BLaER1 treated with 17β-estradiol and CSF1 and Interleukin-3, amounts not matched to agents 10 nM and 100 nM (cell line): ENCODE results near the gene FAM180B.
A peak's percentile ranks its signal among the peaks of the same experiment; 100 is the strongest.
"Not testable (repeated sequence)": the region's sequence is repeated elsewhere in the genome, so short reads cannot be mapped to it uniquely, and the experiment has no call there.

Experiments
- H3K27ac ChIP-seq, 11 experiments: shearing (Covaris generic); formaldehyde crosslinking; 2 replicates each; pipeline ENCODE4 v1.8.1; 2022
- H3K27me3 ChIP-seq, 11 experiments: shearing (Covaris generic); formaldehyde crosslinking; 2 replicates each; pipeline ENCODE4 v1.8.1; 2022
- H3K36me3 ChIP-seq, 11 experiments: shearing (Covaris generic); formaldehyde crosslinking; 2 replicates each; pipeline ENCODE4 v1.8.1; 2022
- H3K4me1 ChIP-seq, 10 experiments: shearing (Covaris generic); formaldehyde crosslinking; 2 replicates each; pipeline ENCODE4 v1.8.1; 2022
- H3K4me2 ChIP-seq, 11 experiments: shearing (Covaris generic); formaldehyde crosslinking; 2 replicates each; pipeline ENCODE4 v1.8.1; 2022
- H3K4me3 ChIP-seq, 10 experiments: shearing (Covaris generic); formaldehyde crosslinking; 2 replicates each; pipeline ENCODE4 v1.8.1; 2022
- H3K9ac ChIP-seq, 11 experiments: shearing (Covaris generic); formaldehyde crosslinking; 2 replicates each; pipeline ENCODE4 v1.8.1; 2022
- H3K9me3 ChIP-seq, 11 experiments: shearing (Covaris generic); formaldehyde crosslinking; replicated peaks in 1 of 11; 2 replicates each; pipeline ENCODE4 v1.8.1; 2022
- H4K20me1 ChIP-seq, 11 experiments: shearing (Covaris generic); formaldehyde crosslinking; 2 replicates each; pipeline ENCODE4 v1.8.1; 2022
- Cebpa-rat ChIP-seq, 11 experiments: shearing (Covaris generic); IDR thresholded peaks; 2 replicates each; pipeline ENCODE4 v1.8.1; 2022

FAM180B gene

GRCh38 chr11:47586098-47586855 lies at the start of gene FAM180B:
Gene FAM180B, plus strand, starts transcription at chr11:47586678. Its CDS starts 91 bp downstream, at chr11:47586769.
- Histone ChIP-seq H3K9ac (peak within 1 kb of the TSS in 1 of 11 experiments; percentile 8; a peak in 1 of 22 replicates), H3K36me3 (peaks cover 41 to 66% (median 52%) of the 10 kb centered on the region in 11 experiments), H3K4me2 (peak within 1 kb of the TSS; percentile 4 to 83 (median 41); a peak in 16 of 22 replicates)

GRCh38 chr11:47536915-47537314 lies 49.6 kb upstream of the FAM180B start:
- peaks cover 10 to 57% (median 39%) of the 10 kb centered on the region in 11 experiments; a peak in 20 of 22 replicates for H3K36me3 ChIP-seq
- TF ChIP-seq Cebpa-rat (IDR thresholded peaks at IDR 0.05) = no peak
- peak overlapping the region in 3 of 11 experiments; percentile 0 to 35 (median 15); a peak in 2 of 22 replicates for H3K27ac ChIP-seq
- H3K4me3 ChIP-seq = no peak overlapping the region
- H3K27me3 ChIP-seq = no peaks in the 10 kb centered on the region
- no peak overlapping the region for H3K9ac ChIP-seq
- H3K4me2 ChIP-seq = peak overlapping the region in 7 of 11 experiments; percentile 3 to 76 (median 50); a peak in 11 of 22 replicates
- H3K9me3 ChIP-seq = 0 out of 22 replicates have a peak, but pooled peaks cover 0 to 3% (median 0%) of the 10 kb centered on the region in 11 experiments
- peaks cover 77 to 99% (median 87%) of the 10 kb centered on the region in 10 experiments for H3K4me1 ChIP-seq
- H4K20me1 ChIP-seq = peaks cover 92 to 100% (median 100%) of the 10 kb centered on the region in 11 experiments

More at GRCh38 chr11:47586098-47586855, at the start of gene FAM180B:
- Histone ChIP-seq H3K4me1 (peaks cover 17 to 26% (median 23%) of the 10 kb centered on the region in 10 experiments), H3K9me3 (peaks cover 0 to 7% (median 0%) of the 10 kb centered on the region in 11 experiments; a peak in 2 of 22 replicates), H3K27me3 (0 out of 22 replicates have a peak, but pooled peaks cover 0 to 2% (median 0%) of the 10 kb centered on the region in 11 experiments), H3K4me3 (no peak within 1 kb of the TSS), H4K20me1 (peaks cover 0 to 34% (median 13%) of the 10 kb centered on the region in 11 experiments; a peak in 11 of 22 replicates), H3K27ac (peak within 1 kb of the TSS in 8 of 11 experiments; percentile 13 to 49 (median 30); a peak in 6 of 22 replicates)
- TF ChIP-seq Cebpa-rat (IDR thresholded peaks at IDR 0.05) = no peak

- H3K27me3 ChIP-seq = no peaks in the 10 kb centered on the region
- H3K9ac ChIP-seq = peak overlapping the region in 1 of 11 experiments; percentile 42; a peak in 1 of 22 replicates
- peaks cover 18 to 63% (median 50%) of the 10 kb centered on the region in 11 experiments; a peak in 20 of 22 replicates for H3K36me3 ChIP-seq
- peak overlapping the region; percentile 14 to 61 (median 35); a peak in 18 of 22 replicates for H3K4me2 ChIP-seq
- H3K27ac ChIP-seq = peak overlapping the region in 4 of 11 experiments; percentile 6 to 38 (median 24); a peak in 4 of 22 replicates
- H3K4me3 ChIP-seq = no peak overlapping the region
- peaks cover 94 to 100% (median 100%) of the 10 kb centered on the region in 11 experiments for H4K20me1 ChIP-seq
- 0 out of 22 replicates have a peak, but pooled peaks cover 0 to 3% (median 0%) of the 10 kb centered on the region in 11 experiments for H3K9me3 ChIP-seq
- TF ChIP-seq Cebpa-rat (IDR thresholded peaks at IDR 0.05) = no peak
- peaks cover 67 to 98% (median 72%) of the 10 kb centered on the region in 10 experiments for H3K4me1 ChIP-seq
These were observed 47.5 kb upstream of the FAM180B start for GRCh38 chr11:47538741-47539565.

GRCh38 chr11:47539681-47540039 lies 46.8 kb upstream of the FAM180B start:
- Histone ChIP-seq H3K4me2 (peak overlapping the region; percentile 14 to 61 (median 35); a peak in 20 of 22 replicates), H3K4me3 (no peak overlapping the region)

GRCh38 chr11:47541070-47541469 lies 45.4 kb upstream of the FAM180B start:
- Histone ChIP-seq H3K4me3 (no peak overlapping the region), H3K4me1 (peaks cover 46 to 92% (median 54%) of the 10 kb centered on the region in 10 experiments)

More at GRCh38 chr11:47539681-47540039, 46.8 kb upstream of the FAM180B start:
- H4K20me1 ChIP-seq = peaks cover 98 to 100% (median 100%) of the 10 kb centered on the region in 11 experiments
- peaks cover 18 to 69% (median 48%) of the 10 kb centered on the region in 11 experiments; a peak in 20 of 22 replicates for H3K36me3 ChIP-seq
- no peak overlapping the region for H3K9ac ChIP-seq
- 0 out of 22 replicates have a peak, but pooled peaks cover 0 to 3% (median 0%) of the 10 kb centered on the region in 11 experiments for H3K9me3 ChIP-seq
- H3K4me1 ChIP-seq = peaks cover 60 to 98% (median 67%) of the 10 kb centered on the region in 10 experiments
- no peak overlapping the region; a peak in 1 of 22 replicates for H3K27ac ChIP-seq
- no peaks in the 10 kb centered on the region for H3K27me3 ChIP-seq
- TF ChIP-seq Cebpa-rat (IDR thresholded peaks at IDR 0.05) = no peak

GRCh38 chr11:47545298-47545697 lies 41.2 kb upstream of the FAM180B start:
- Histone ChIP-seq H4K20me1 (peaks cover 94 to 99% (median 98%) of the 10 kb centered on the region in 11 experiments), H3K36me3 (peaks cover 17 to 83% (median 65%) of the 10 kb centered on the region in 11 experiments; a peak in 21 of 22 replicates), H3K9ac (no peak overlapping the region), H3K27ac (no peak overlapping the region), H3K9me3 (no peaks in the 10 kb centered on the region; a peak in 1 of 22 replicates), H3K4me1 (peaks cover 28 to 85% (median 43%) of the 10 kb centered on the region in 10 experiments), H3K4me2 (0 out of 22 replicates have a peak overlapping the region, but pooled peaks of 1 of the 11 experiments have one; percentile 1), H3K27me3 (no peaks in the 10 kb centered on the region), H3K4me3 (no peak overlapping the region)
- TF ChIP-seq Cebpa-rat (IDR thresholded peaks at IDR 0.05) = no peak

More at GRCh38 chr11:47541070-47541469, 45.4 kb upstream of the FAM180B start:
- peaks cover 14 to 72% (median 44%) of the 10 kb centered on the region in 11 experiments; a peak in 21 of 22 replicates for H3K36me3 ChIP-seq
- no peak for TF ChIP-seq Cebpa-rat (IDR thresholded peaks at IDR 0.05)
- 0 out of 22 replicates have a peak, but pooled peaks cover 0 to 3% (median 0%) of the 10 kb centered on the region in 11 experiments for H3K9me3 ChIP-seq
- peak overlapping the region in 3 of 11 experiments; percentile 6 to 41 (median 7); a peak in 4 of 22 replicates for H3K27ac ChIP-seq
- peak overlapping the region in 2 of 11 experiments; percentile 2 to 47; a peak in 3 of 22 replicates for H3K9ac ChIP-seq
- H3K27me3 ChIP-seq = no peaks in the 10 kb centered on the region
- peaks cover 97 to 99% (median 99%) of the 10 kb centered on the region in 11 experiments for H4K20me1 ChIP-seq
- peak overlapping the region in 10 of 11 experiments; percentile 14 to 61 (median 32); a peak in 16 of 22 replicates for H3K4me2 ChIP-seq

- Histone ChIP-seq H3K4me1 (peaks cover 28 to 85% (median 43%) of the 10 kb centered on the region in 10 experiments), H3K36me3 (peaks cover 19 to 82% (median 69%) of the 10 kb centered on the region in 11 experiments; a peak in 21 of 22 replicates), H4K20me1 (peaks cover 94 to 99% (median 98%) of the 10 kb centered on the region in 11 experiments)
- not testable (repeated sequence) for H3K9ac ChIP-seq, H3K9me3 ChIP-seq, H3K27ac ChIP-seq, H3K27me3 ChIP-seq, H3K4me3 ChIP-seq, H3K4me2 ChIP-seq
These were observed 40.2 kb upstream of the FAM180B start for GRCh38 chr11:47546274-47546673.
